Vagina (tissue), 2 donors: ENCODE results near the gene DCUN1D2. TPM values are rescaled to one million over a fixed set of nuclear protein-coding genes. Genes with fewer than 3 reads are reported as not detected.

Experiments used
- DNase-seq, 2 donors: peaks; one replicate each; pipeline ENCODE4 v3.0.0-alpha.2; 2017; ENCODE audit errors: extremely low spot score in 2 of 2
- H3K27ac ChIP-seq: fragments of 200-600 bp; sonication (generic); one replicate; pipeline ENCODE4 v1.5.1; 2019
- H3K27me3 ChIP-seq: fragments of 200-600 bp; sonication (generic); one replicate; pipeline ENCODE4 v1.5.1; 2019
- H3K36me3 ChIP-seq, 2 donors: fragments of 200-600 bp; sonication (generic); one replicate each; pipeline ENCODE4 v1.5.1; 2017 to 2019
- H3K4me1 ChIP-seq: fragments of 200-600 bp; sonication (generic); one replicate; pipeline ENCODE4 v1.5.1; 2019
- H3K4me3 ChIP-seq, 2 donors: fragments of 200-600 bp; sonication (generic); 1 replicate in 1 of 2; 2 replicates in 1 of 2; pipeline ENCODE4 v1.5.1; 2016 to 2019
- H3K9me3 ChIP-seq: fragments of 200-600 bp; sonication (generic); one replicate; pipeline ENCODE4 v1.5.1; 2019
- POLR2A ChIP-seq, 2 donors: fragments of 450-650 bp; IDR thresholded peaks; one replicate each; pipeline ENCODE4 v1.6.1; 2017; ENCODE audit warnings: antibody characterized with exemption in 2 of 2, mild to moderate bottlenecking in 2 of 2, moderate library complexity in 2 of 2
- POLR2AphosphoS5 ChIP-seq, 2 donors: sonication (generic); formaldehyde crosslinking; IDR thresholded peaks; one replicate each; pipeline ENCODE4 v1.9.0; 2017; ENCODE audit warnings: antibody characterized with exemption in 2 of 2, mild to moderate bottlenecking in 2 of 2, low read depth in 1 of 2; ENCODE audit not compliant: insufficient read depth in 1 of 2
- intact Hi-C: fragments of 100-400 bp; cut with DNase I; formaldehyde crosslinking; loops from one replicate; pipeline ENCODE4 v1.15.1; 2023
- total RNA-seq: library from RNA; depleted of rRNA; stranded (reverse); fragments of >200 nt; gene quantifications from one replicate; pipeline ENCODE4 v1.2.3, GENCODE V29; 2016
- TF ChIP-seq, protein P1 (sequence below), 3 experiments: fragments of 450-650 bp in 2 of 3; fragments of 200-600 bp in 1 of 3; sonication (generic) in 1 of 3; IDR thresholded peaks; one replicate each; pipeline ENCODE4 v1.5.1; 2017 to 2019; ENCODE audit warnings: antibody characterized with exemption in 3 of 3, mild to moderate bottlenecking in 2 of 3, moderate library complexity in 2 of 3

DCUN1D2 gene
- total RNA-seq, 1 donor from 2014 or later: 13.3 TPM

DNA sequence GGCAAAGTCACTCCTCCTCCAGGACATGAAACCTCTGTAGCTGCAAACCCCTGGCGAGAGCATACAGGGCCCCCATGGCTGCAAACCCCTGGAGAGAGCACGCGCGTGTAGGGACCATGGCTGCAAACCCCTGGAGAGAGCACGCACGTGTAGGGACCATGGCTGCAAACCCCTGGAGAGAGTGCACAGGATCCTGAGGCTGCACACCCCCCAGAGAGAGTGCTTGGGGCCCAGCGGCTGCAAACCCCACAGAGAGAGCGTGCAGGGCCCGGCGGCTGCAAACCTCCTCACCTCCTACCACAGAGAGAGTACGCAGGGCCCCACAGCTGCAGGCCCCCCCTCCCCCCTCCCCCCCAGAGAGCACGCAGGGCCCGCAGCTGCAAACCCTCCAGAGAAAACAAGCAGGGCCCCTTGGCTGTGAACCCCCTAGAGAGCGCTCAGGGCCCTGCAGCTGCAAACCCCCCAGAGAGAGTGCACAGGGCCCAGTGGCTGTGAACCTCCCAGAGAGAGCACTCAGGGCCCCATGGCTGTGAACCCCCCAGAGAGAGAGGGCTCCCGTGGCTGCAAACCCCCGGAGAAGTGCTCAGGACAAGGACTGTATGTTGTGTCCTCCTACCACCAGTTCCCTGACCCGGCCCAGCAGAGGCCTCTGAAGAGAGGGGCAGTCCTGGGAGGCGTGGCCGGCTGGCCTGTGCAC, 44.6 kb downstream of the DCUN1D2 start:
- Histone ChIP-seq H3K9me3 (no peaks in the 10 kb centered on the region), H3K27ac (no peak overlapping the region), H3K27me3 (no peaks in the 10 kb centered on the region), H3K36me3 (no peaks in the 10 kb centered on the region), H3K4me3 (no peak overlapping the region), H3K4me1 (no peaks in the 10 kb centered on the region)
- TF ChIP-seq POLR2A (IDR thresholded peaks at IDR 0.05): no peak
- TF ChIP-seq, protein P1, sequence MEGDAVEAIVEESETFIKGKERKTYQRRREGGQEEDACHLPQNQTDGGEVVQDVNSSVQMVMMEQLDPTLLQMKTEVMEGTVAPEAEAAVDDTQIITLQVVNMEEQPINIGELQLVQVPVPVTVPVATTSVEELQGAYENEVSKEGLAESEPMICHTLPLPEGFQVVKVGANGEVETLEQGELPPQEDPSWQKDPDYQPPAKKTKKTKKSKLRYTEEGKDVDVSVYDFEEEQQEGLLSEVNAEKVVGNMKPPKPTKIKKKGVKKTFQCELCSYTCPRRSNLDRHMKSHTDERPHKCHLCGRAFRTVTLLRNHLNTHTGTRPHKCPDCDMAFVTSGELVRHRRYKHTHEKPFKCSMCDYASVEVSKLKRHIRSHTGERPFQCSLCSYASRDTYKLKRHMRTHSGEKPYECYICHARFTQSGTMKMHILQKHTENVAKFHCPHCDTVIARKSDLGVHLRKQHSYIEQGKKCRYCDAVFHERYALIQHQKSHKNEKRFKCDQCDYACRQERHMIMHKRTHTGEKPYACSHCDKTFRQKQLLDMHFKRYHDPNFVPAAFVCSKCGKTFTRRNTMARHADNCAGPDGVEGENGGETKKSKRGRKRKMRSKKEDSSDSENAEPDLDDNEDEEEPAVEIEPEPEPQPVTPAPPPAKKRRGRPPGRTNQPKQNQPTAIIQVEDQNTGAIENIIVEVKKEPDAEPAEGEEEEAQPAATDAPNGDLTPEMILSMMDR (IDR thresholded peaks at IDR 0.05): no peak
- TF ChIP-seq POLR2AphosphoS5 (IDR thresholded peaks at IDR 0.05; ENCODE audit: insufficient read depth in 1 of 2, low read depth in 1 of 2): no peak
- intact Hi-C loops: no loop called here
- no peak for DNase-seq

DNA sequence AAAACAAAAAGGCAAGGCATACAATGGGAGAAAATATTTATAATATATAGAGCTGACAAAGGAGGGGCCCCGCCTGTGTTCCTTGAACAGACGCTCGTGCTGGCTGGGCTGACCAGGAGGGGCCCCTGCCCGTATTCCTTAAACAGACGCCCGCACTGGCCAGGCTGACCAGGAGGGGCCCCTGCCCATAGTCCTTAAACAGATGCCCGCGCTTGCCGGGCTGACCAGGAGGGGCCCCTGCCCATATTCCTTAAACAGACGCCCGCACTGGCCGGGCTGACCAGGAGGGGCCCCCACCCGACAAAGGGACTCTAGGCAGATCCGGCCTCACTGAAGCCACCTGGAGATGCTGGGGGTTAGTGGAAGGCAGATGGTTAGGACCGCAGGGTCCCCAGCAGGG, 46.5 kb downstream of the DCUN1D2 start:
- Histone ChIP-seq H3K36me3 (no peaks in the 10 kb centered on the region), H3K27me3 (no peaks in the 10 kb centered on the region), H3K27ac (no peak overlapping the region), H3K9me3 (no peaks in the 10 kb centered on the region), H3K4me3 (no peak overlapping the region), H3K4me1 (no peaks in the 10 kb centered on the region)
- TF ChIP-seq POLR2A (IDR thresholded peaks at IDR 0.05) (no peak), POLR2AphosphoS5 (IDR thresholded peaks at IDR 0.05; ENCODE audit: insufficient read depth in 1 of 2, low read depth in 1 of 2) (no peak)
- TF ChIP-seq, protein P1 (IDR thresholded peaks at IDR 0.05): no peak
- intact Hi-C loops: no loop called here
- no peak for DNase-seq

DNA sequence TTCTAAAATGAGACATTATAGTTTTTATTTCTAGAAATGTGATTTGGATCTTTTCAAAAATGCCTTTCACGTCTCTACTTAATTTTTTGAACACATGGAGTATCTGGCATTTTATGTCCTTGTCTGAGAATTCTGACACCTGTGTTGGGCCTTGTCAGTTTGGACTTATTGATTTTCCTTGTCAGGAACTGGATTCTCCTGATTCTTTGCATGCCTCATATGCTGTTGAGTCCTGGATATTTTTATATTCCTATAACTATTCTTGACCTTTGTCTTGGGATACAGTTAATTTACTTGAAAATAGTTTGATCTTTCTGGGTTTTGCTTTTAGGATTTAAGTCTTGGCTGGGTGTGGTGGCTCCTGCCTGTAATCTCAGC, 47.5 kb downstream of the DCUN1D2 start:
- Histone ChIP-seq H3K4me3 (no peak overlapping the region), H3K4me1 (no peaks in the 10 kb centered on the region), H3K27me3 (no peaks in the 10 kb centered on the region), H3K27ac (no peak overlapping the region), H3K9me3 (no peaks in the 10 kb centered on the region), H3K36me3 (no peaks in the 10 kb centered on the region)
- intact Hi-C loops: no loop called here
- DNase-seq: no peak
- TF ChIP-seq, protein P1 (IDR thresholded peaks at IDR 0.05): no peak
- TF ChIP-seq POLR2AphosphoS5 (IDR thresholded peaks at IDR 0.05; ENCODE audit: insufficient read depth in 1 of 2, low read depth in 1 of 2): no peak
- no peak for TF ChIP-seq POLR2A (IDR thresholded peaks at IDR 0.05)

DNA sequence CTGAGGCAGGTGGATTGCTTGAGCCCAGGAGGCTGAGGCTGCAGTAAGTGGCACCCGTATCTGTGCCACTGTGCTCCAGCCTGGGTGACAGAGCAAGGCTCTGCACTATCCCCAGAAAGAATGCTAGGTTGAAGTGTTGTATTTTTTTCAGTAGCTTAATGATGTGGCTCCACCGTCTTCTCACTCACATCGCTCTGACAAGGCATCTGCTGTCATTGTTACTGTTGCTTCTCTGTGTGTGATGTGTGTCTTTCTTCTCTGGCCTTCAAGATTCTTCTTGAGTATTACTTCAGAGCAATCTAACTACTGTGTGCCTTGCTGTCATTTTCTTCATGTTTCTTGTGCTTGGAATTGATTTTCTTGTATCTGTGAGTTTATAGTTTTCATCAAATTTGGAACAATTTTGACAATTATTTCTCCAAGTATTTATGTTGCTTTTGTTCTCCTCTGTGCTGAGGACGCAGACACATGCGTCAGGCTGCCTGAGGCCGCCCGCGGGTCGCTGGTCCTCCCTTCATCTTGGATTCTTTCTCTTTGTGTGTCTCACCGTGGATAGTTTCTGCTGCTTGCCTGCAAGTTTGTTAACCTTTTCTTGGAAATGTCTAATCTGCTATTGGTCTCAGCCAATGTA, 48.0 kb downstream of the DCUN1D2 start:
- no peak overlapping the region for H3K27ac ChIP-seq
- no peaks in the 10 kb centered on the region for H3K36me3 ChIP-seq
- intact Hi-C loops: no loop called here
- H3K27me3 ChIP-seq: no peaks in the 10 kb centered on the region
- TF ChIP-seq, protein P1 (IDR thresholded peaks at IDR 0.05): no peak
- no peak for TF ChIP-seq POLR2AphosphoS5 (IDR thresholded peaks at IDR 0.05; ENCODE audit: insufficient read depth in 1 of 2, low read depth in 1 of 2)
- no peak for TF ChIP-seq POLR2A (IDR thresholded peaks at IDR 0.05)
- H3K4me3 ChIP-seq: no peak overlapping the region
- no peaks in the 10 kb centered on the region for H3K9me3 ChIP-seq
- DNase-seq: no peak
- no peaks in the 10 kb centered on the region for H3K4me1 ChIP-seq

DNA sequence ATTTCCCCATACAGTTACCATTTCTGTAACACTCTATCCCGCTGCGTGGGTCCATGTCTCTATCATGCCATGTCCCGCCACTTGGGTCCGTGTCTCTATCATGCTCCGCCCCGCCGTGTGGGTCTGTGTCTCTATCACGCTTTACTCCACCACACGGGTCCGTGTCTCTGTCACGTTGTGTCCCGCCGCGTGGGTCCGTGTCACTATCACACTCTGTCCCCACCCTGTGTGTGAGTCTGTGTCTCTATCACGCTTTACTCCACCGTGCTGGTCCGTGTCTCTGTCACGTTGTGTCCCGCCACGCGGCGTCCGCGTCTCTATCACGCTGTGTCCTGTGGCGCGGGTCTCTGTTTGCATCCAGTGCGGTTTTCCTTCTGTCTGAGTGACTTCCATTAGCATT, 48.9 kb downstream of the DCUN1D2 start:
- DNase-seq: no peak
- intact Hi-C loops: no loop called here

More for the DNA sequence above, 48.9 kb downstream of the DCUN1D2 start:
- Histone ChIP-seq H3K9me3 (no peaks in the 10 kb centered on the region), H3K27me3 (no peaks in the 10 kb centered on the region), H3K27ac (no peak overlapping the region), H3K36me3 (no peaks in the 10 kb centered on the region), H3K4me1 (no peaks in the 10 kb centered on the region), H3K4me3 (no peak overlapping the region)
- no peak for TF ChIP-seq POLR2AphosphoS5 (IDR thresholded peaks at IDR 0.05; ENCODE audit: insufficient read depth in 1 of 2, low read depth in 1 of 2)
- TF ChIP-seq, protein P1 (IDR thresholded peaks at IDR 0.05): no peak
- TF ChIP-seq POLR2A (IDR thresholded peaks at IDR 0.05): no peak
